Umbilical cord (tissue), 2 donors: Measurements from ENCODE around the gene ATAD1. TPM values are rescaled to one million over a fixed set of nuclear protein-coding genes. Genes with fewer than 3 reads are reported as not detected.
"Not testable (repeated sequence)": the region's sequence is repeated elsewhere in the genome, so short reads cannot be mapped to it uniquely, and the experiment has no call there.

Experiments
- DNase-seq: peaks from one replicate; pipeline ENCODE4 v3.0.0-alpha.2; 2015; ENCODE audit warnings: low spot score
- total RNA-seq: library from RNA; depleted of rRNA; stranded (reverse); fragments of >200 nt; gene quantifications from one replicate; pipeline ENCODE4 v1.2.3, GENCODE V29; 2014; ENCODE audit warnings: low replicate concordance; ENCODE audit not compliant: insufficient read depth

ATAD1 gene, protein sequence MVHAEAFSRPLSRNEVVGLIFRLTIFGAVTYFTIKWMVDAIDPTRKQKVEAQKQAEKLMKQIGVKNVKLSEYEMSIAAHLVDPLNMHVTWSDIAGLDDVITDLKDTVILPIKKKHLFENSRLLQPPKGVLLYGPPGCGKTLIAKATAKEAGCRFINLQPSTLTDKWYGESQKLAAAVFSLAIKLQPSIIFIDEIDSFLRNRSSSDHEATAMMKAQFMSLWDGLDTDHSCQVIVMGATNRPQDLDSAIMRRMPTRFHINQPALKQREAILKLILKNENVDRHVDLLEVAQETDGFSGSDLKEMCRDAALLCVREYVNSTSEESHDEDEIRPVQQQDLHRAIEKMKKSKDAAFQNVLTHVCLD
- total RNA-seq: 35.2 TPM

DNA sequence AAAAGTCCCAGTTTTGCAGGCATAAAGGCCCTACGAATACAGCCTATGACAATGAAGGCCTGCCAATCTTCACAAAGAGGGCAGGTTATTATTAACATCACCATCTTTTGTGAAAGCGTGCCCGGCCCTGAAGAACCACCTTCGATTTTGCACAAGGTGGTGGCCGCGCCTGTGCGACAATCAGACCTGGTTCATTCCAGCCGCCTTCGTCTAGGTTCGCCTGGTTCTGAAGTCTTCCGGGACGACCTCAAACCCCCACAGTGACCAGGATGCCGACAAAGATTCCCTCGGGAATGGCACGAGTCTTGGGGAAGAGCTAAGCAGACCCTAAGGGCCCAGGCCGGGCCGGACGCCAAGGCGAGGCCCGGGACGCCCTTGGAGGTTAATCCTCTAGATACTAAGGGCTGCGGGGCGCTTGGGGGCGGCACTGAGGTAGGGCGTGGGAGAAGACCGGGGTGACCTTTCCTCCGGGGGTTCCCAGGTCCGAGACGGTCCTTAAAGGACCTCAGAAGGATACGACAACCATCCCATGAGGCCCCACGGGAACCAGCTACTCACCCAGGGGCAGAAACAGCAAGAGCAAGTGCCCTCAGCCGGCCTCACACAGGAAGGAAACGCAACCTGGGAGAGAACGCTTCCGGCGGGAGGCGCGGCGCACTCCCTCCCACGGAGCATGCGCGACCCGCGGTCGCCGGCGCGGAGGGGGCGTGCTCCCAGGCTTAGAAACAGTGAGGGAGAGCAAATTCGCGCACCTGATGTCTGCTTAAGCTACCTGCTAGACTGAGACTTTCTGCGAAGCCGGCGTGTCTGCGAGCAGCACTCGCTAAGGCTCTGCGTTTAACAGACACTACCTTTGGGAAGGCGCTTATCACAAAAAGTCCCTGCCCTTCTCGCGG is at the start of gene ATAD1:
Gene ATAD1 (minus strand): TSS at position 618 of the 896 bp plus-strand sequence. CDS start 3,627 bp downstream, outside the sequence.
- peak; percentile 88 for DNase-seq

DNA sequence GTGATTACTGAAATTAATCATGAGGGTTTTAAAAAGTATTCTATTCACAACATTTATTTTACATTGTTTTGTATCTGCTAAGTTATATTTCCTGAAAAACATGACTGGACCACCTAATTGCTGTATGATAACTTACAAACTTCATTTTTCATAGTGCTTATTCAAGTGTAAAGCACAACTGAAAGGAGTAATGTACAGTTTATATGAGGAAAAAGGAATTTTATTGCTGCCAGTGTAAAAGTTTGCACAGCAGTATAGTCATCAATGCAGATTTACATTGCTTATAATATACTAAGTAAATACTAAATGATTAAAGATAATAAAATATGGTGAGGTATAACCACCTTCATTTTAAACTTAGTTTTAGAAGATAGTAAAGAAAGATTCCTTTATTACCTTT is 49.4 kb upstream of the ATAD1 start:
- no peak for DNase-seq

DNA sequence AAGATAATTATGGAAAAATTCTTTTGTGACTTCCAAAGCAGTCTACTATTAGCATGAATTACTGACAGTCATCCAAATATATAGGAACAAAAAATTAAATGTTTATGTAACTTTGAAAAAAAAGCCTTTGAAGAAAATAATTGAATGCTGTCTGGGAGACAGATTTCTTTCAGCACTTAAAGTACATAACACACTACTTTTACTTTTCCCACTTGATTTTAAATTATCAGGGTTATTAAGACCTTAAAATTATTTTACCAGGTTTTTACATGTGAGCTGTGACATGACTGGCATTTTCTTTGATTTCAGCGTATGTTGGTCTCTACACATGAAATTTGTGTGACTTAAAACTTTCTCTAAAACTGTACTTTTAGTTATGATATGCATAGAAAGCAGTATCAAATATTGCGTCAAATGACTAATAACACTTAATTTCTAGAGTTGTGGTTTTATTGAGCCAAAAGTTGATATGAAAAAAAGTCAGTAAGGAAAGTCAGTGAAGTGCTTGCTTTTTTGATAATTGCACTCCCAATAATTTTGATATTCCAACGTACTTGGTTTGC is 48.5 kb upstream of the ATAD1 start:
- DNase-seq: no peak

DNA sequence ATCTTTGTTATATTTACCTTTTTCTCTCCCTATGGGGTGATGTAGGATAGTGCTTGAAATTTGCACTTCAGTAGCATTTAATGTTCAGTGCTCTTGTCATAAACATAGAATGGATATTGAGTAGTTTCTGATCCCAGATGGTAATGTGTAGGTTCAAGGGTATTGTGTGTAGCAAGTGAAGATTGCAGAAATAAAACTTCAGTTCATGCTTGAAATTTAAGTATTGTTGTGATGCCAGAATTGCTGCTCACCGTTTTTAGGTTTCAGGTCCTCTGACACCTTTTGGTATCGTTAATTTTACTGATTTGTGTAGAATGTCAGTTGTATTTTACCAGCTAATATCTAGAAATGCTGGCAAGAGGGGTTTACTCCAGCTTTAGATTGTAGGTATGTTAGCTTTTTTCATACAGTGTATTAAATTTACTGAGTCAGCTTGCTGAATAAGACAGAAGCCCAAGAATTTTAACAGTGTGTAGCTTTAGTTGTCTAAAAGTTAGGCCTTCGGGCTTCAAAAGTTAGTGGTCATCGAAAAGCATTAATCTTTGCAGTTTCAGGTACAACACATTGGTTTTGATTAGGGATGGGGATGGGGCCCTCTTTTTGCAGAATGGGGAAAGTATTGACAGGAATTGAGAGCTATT is 47.3 kb upstream of the ATAD1 start:
- no peak for DNase-seq

DNA sequence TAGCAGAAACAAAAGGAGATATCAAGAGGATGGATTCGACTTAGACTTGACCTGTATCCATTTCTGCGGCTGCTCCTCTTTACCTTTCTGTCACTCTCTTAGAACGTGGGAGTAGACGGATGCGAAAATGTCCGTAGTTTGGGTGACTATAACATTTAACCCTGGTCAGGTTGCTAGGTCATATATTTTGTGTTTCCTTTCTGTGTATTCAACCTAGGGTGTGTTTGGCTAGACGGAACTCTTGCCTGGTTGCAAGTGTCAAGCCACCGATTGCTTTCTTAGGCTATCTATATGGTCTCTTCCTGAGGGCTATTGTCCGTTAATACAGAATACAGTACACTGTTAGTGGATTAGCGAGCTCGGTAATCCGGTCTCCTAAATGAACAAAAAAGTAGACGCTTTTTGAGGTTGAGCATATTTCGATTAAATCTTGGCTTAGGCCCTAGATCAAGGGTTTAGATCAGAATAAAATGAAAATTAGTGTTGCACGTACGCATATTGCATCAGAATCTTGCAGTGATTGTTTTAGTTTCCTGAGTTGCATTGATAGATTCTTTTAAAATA is 46.6 kb upstream of the ATAD1 start:
- peak; percentile 44 for DNase-seq

DNA sequence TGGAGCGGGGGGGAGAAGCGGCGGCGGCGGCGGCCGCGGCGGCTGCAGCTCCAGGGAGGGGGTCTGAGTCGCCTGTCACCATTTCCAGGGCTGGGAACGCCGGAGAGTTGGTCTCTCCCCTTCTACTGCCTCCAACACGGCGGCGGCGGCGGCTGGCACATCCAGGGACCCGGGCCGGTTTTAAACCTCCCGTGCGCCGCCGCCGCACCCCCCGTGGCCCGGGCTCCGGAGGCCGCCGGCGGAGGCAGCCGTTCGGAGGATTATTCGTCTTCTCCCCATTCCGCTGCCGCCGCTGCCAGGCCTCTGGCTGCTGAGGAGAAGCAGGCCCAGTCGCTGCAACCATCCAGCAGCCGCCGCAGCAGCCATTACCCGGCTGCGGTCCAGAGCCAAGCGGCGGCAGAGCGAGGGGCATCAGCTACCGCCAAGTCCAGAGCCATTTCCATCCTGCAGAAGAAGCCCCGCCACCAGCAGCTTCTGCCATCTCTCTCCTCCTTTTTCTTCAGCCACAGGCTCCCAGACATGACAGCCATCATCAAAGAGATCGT is 46.0 kb upstream of the ATAD1 start:
- DNase-seq: not testable (repeated sequence)

DNA sequence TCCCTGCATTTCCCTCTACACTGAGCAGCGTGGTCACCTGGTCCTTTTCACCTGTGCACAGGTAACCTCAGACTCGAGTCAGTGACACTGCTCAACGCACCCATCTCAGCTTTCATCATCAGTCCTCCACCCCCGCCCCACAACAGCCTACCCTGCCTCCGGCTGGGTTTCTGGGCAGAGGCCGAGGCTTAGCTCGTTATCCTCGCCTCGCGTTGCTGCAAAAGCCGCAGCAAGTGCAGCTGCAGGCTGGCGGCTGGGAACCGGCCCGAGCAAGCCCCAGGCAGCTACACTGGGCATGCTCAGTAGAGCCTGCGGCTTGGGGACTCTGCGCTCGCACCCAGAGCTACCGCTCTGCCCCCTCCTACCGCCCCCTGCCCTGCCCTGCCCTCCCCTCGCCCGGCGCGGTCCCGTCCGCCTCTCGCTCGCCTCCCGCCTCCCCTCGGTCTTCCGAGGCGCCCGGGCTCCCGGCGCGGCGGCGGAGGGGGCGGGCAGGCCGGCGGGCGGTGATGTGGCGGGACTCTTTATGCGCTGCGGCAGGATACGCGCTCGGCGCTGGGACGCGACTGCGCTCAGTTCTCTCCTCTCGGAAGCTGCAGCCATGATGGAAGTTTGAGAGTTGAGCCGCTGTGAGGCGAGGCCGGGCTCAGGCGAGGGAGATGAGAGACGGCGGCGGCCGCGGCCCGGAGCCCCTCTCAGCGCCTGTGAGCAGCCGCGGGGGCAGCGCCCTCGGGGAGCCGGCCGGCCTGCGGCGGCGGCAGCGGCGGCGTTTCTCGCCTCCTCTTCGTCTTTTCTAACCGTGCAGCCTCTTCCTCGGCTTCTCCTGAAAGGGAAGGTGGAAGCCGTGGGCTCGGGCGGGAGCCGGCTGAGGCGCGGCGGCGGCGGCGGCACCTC is 45.3 kb upstream of the ATAD1 start, which contains the start of the genes KLLN and PTEN:
Gene KLLN (minus strand): TSS at position 481 of the 891 bp plus-strand sequence. CDS start 1,046 bp downstream, outside the sequence.
Gene PTEN (plus strand): TSS at position 573 of the 891 bp plus-strand sequence. CDS start 845 bp downstream, outside the sequence.
- peak; percentile 94 for DNase-seq

DNA sequence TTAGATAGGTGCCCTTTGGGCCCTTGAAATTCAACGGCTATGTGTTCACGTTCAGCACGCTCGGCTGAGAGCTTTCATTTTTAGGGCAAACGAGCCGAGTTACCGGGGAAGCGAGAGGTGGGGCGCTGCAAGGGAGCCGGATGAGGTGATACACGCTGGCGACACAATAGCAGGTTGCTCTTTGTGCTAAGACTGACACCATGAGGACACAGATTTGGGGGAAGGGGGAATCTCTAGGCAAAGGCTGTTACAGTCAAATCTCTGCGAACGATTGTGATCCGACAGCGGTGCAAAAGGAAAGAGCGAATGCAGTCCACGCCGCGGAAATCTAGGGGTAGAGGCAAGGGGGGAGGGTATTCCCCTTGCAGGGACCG is 44.6 kb upstream of the ATAD1 start:
- no peak for DNase-seq

DNA sequence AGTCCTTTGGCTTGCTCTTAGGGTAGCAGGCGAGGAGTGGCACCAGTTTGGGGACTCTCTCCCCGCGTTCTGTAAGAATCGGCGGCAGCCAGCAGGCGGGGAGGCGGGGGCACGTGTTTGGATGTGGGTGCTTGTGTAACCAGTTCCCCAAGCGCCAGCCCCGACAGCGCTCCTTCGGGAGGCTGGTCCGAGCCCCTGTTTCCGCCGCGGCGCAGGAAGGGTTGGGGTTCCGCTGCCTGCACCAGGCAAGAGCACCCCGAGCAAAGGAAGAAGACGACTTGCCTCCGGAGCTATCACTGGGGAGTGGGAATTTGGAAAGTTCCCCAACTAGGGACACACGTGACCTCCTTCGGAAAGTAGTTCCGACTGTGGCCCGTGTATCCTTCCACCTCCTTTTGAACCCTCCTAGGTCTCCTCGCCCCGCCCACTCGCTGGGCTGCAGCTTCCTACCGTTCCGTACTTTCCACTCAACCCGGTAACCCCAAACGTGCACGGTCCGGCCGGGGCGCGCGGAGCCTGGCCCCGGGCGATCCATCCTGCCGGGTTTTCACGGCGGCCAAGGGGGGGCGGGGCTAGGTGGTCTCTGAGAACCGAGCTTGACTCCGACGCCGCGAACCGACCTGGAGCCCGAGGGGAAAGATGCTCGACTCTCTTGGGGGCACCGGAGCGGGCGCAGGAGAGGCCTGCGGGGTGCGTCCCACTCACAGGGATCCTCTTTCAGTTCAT is 44.1 kb upstream of the ATAD1 start:
- peak; percentile 98 for DNase-seq

DNA sequence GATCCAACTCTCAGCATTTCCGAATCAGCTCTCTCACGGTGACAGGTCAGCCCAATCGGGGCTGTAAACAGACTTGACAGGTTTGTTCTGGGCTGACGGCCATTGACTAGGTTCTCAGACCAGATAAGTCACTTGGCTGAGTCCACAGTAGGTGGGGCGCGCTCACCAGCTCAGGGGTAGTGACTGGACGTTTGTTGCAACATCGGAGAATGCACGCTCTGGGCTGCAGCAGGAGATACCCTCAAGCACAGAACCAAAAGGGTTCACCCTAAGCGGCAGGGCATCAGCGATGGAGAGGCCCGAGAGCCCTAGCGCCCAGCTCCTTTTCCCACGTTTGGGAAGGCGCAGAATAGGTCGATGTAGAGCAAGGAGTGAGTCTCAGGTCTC is 43.5 kb upstream of the ATAD1 start:
- peak; percentile 71 for DNase-seq

DNA sequence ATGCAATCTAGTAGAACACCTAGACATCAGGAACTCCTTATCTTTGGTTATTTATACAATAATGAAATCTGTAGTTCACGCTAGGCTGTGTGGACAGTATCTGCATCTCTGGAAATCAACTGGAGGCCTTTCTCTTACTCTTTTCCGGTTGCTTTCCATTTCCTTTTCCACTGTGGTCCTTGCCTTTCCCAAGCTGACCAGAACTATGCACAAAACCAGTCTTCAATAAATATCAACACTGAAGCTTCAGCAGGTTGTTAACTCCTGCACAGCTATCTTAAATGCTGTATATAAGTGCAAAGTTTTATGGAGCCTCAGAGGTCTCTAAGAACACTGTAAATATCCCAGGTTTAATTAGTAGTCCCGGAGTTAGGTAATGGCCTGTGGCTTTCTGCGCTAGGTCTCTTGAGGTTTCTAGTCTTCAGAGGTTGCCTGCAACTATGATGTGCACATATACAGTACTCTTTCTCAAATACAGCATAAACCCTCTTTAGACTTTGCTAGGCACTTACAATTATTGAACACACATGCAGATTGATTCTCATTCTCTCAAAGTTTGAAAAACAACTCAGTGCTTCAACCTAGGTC is 42.9 kb upstream of the ATAD1 start:
- no peak for DNase-seq

DNA sequence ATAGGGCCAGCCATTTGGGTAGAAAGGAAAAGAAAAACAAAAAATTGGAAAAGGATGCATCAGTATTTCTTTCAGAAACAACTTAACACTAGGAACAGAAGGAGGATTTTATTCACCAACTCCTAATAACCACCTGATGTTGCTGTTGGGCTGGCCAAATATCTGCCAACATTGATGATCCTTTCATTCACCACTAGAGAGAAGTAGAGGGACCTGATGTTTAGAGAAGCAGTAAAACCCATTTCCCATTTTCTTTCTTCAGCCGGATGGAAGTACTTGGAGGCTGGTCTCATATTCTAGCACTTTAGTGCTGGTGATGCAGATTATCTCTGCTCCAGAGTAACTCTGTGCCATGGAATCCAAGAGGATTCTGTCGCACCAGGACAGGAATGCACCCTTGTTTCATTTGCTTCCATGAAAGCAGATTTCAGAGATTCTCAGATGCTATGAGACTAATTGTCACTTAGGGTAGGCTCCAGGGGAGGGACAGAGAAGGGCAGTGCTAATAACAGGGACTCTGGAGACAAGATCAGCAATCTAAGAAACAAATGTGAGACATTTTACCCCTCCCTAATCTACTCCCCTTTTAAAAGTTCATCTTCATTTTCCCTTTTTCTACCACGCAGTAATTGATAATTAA is 42.2 kb upstream of the ATAD1 start:
- peak; percentile 52 for DNase-seq

DNA sequence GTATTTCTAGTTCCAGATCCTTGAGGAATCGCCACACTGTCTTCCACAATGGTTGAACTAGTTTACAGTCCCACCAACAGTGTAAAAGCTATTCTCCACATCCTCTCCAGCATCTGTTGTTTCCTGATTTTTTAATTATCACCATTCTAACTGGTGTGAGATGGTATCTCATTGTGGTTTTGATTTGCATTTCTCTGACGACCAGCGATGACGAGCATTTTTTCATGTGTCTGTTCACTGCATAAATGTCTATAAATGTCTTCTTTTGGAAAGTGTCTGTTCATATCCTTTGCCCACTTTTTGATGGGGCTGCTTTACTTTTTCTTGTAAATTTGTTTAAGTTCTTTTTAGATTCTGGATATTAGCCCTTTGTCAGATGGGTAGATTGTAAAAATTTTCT is 37.6 kb upstream of the ATAD1 start:
- not testable (repeated sequence) for DNase-seq

DNA sequence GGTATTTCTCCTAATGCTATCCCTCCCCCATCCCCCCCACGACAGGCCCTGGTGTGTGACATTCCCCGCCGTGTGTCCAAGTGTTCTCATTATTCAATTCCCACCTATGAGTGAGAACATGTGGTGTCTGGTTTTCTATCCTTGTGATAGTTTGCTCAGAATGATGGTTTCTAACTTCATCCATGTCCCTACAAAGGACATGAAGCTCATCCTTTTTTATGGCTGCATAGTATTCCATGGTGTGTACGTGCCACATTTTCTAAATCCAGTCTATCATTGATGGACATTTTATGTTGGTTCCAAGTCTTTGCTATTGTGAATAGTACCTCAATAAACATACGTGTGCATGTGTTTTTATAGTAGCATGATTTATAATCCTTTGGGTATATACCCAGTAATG is 37.2 kb upstream of the ATAD1 start:
- DNase-seq: not testable (repeated sequence)

DNA sequence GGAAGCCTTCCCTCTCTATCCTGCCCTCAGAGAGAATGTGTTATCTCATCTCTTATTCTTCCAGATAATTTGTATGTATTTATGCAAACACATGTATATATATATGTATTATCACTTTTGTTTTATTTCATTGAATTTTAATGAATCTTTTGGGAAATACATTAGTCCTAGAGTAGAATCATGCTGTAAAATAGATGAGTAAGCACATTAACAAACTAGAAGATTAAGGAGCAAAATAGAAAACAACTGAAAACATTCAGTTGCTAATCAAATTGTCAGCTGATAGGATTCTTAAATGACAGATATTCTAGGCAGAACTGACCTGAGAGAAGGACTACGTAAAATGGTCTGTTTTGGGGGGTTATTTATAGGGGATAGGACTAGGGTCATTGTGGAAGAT is 34.1 kb upstream of the ATAD1 start:
- DNase-seq: no peak

DNA sequence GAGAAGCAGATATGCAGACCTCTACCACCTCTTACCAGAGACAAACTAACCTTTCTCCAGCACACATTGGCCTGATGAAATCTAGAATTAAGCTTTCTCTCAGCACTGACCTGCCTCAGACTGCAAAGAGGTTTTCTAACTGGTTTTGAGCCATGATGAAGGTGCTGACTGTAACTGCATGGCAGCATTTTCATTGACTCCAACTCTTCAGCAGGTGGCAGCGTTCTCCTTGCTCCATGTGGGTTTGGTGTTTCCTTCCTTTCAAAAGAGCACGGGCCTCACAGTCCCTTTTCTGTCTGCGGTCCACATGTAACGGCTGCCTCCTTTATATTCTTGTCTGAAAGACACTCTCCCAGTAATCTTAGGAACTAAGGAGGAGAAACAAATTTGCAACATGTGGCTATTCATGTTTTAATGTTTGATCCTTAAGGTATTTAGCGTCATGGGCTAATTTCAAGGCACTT is 32.7 kb upstream of the ATAD1 start:
- DNase-seq: peak; percentile 71

DNA sequence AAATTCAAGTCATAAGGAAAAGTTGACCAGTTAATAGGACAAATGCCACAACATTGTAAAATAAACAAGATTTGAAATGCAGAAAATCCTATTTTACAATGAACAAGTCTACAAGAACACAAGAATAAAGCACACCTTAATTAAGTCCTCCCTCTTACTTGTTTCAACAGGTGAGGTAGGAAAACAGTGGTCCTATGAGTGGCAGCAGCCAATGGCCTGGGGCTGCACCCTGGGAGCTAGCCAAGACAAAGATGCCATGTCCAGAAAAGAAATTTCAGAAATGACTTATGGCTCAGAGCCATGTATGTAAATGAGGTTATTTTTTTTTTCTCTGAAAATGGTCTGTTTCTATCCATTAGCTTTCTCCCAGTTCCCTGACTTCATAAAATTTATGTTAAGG is 31.0 kb upstream of the ATAD1 start:
- DNase-seq: no peak

DNA sequence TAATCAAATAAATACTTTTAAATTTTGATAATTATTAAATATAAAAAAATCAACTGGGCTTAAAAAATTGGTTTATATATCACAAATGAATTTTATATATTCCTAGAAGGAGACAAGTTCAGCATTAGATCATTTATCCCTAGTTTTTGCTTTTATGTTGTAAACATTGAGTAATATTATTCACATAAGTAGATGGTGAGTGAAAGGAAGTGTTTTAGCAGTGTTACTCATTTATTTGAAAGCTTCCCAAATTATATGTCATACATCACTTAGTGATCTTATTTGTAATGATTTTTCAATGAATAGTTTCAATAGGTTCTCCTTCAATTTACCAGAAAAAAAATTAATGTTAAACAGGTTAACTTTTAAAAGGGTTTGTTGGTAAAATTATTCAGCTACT is 29.5 kb upstream of the ATAD1 start:
- DNase-seq: no peak
